ENCODE results near the gene EXT2. TPM values are rescaled to one million over a fixed set of nuclear protein-coding genes. Genes with fewer than 3 reads are reported as not detected.

Gene EXT2
- total RNA-seq, 4 donors from 2014 or later, result 20.4 to 24.8 (median 23.1) TPM

DNA sequence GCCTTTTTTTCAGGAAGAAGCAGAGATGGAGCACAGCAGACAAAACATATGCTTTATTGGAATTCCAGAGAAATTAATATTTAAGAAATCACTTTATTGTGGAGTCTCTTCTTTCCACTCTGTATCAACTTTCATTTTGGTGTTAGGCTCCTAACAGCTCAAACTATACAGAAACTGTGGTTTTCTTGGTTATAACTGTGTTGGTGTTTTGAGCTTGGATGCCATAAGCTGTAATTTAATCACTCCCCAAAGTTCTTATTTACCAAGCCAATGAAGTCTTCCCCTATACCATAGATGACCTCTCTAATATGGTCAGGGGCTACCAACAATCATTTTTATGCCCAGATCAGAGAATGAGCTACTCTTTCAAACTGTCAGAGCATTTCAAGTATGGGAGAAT, 90.0 kb downstream of the EXT2 start:
- H3K27me3 ChIP-seq, result no peaks in the 10 kb centered on the region
- no peak overlapping the region for H3K27ac ChIP-seq
- peaks cover 0 to 22% of the 10 kb centered on the region in 2 donors for H3K36me3 ChIP-seq
- no peak for DNase-seq
- no peaks in the 10 kb centered on the region for H3K4me1 ChIP-seq
- no peak for ATAC-seq
- no peak overlapping the region for H3K4me3 ChIP-seq
- intact Hi-C loops (cut with DNase I; ENCODE audit: low total_unique reads) (no loop called here), in situ Hi-C loops (cut with MboI; ENCODE audit: low sequenced_read_pairs in 4 of 4) (no loop called here)
- H3K9me3 ChIP-seq, result peaks cover 0 to 11% (median 11%) of the 10 kb centered on the region in 3 donors
- no peak for TF ChIP-seq POLR2A (IDR thresholded peaks at IDR 0.05)
- TF ChIP-seq, protein P1, sequence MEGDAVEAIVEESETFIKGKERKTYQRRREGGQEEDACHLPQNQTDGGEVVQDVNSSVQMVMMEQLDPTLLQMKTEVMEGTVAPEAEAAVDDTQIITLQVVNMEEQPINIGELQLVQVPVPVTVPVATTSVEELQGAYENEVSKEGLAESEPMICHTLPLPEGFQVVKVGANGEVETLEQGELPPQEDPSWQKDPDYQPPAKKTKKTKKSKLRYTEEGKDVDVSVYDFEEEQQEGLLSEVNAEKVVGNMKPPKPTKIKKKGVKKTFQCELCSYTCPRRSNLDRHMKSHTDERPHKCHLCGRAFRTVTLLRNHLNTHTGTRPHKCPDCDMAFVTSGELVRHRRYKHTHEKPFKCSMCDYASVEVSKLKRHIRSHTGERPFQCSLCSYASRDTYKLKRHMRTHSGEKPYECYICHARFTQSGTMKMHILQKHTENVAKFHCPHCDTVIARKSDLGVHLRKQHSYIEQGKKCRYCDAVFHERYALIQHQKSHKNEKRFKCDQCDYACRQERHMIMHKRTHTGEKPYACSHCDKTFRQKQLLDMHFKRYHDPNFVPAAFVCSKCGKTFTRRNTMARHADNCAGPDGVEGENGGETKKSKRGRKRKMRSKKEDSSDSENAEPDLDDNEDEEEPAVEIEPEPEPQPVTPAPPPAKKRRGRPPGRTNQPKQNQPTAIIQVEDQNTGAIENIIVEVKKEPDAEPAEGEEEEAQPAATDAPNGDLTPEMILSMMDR (IDR thresholded peaks at IDR 0.05 in 4 of 5, conservative IDR thresholded peaks at IDR 0.05 in 1 of 5), result no peak

DNA sequence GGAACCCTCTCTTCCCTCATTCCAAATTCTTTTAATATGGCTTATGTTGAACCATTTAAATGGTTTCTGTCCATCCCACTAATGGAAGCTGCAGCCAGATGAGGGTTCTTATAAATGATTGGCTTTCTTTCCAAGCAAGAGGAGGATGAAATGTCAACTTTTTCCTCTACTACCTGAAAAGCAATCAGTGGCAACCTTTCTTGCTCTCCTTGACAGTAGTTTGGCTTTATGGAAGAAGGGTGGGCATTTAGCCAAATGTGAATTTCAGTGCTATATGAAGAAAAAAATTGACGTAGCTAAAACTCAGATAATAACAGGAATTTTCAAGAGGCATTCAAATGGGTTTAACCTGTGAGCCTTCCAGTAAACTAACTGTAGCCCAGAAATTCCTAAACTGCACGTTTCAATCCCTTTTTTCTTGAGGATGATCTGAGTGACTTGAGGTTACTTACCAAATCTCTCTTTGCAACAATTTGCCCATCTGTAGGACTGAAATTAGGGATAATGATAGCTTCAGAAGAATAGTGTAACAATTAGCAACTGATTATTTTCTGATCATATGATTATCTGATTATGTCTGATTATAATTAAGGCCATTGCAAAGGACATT, 90.9 kb downstream of the EXT2 start:
- ATAC-seq, result no peak
- H3K9me3 ChIP-seq, result peaks cover 0 to 11% (median 11%) of the 10 kb centered on the region in 3 donors
- no peak for DNase-seq
- in situ Hi-C loops (cut with MboI; ENCODE audit: low sequenced_read_pairs in 4 of 4) (no loop called here), intact Hi-C loops (cut with DNase I; ENCODE audit: low total_unique reads) (no loop called here)
- TF ChIP-seq POLR2A (IDR thresholded peaks at IDR 0.05), result no peak
- TF ChIP-seq, protein P1 (IDR thresholded peaks at IDR 0.05 in 4 of 5, conservative IDR thresholded peaks at IDR 0.05 in 1 of 5), result no peak
- H3K36me3 ChIP-seq, result peaks cover 0 to 22% of the 10 kb centered on the region in 2 donors
- no peak overlapping the region for H3K27ac ChIP-seq
- H3K4me3 ChIP-seq, result no peak overlapping the region
- no peaks in the 10 kb centered on the region for H3K4me1 ChIP-seq
- no peaks in the 10 kb centered on the region for H3K27me3 ChIP-seq

DNA sequence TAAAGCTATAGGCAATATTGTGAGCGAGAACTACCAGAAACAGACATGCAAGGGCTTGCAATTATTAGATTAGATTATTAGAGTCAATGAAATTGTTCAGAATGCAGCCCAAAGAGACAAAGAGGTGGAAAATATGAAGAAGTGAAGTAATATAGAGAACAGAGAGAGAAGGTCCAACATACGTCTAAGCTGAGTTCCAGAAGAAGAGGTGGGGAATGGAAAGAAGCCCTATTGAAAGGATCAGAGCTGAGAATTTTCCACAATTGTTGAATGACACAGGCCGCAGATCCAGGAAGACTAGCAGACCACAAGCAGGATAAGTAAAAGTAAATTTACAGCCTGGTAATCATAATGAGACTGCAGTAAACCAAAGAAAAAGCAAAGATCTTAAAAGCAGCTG, 93.2 kb downstream of the EXT2 start:
- no peak for ATAC-seq
- TF ChIP-seq, protein P1 (IDR thresholded peaks at IDR 0.05 in 4 of 5, conservative IDR thresholded peaks at IDR 0.05 in 1 of 5), result no peak
- TF ChIP-seq POLR2A (IDR thresholded peaks at IDR 0.05), result no peak
- intact Hi-C loops (cut with DNase I; ENCODE audit: low total_unique reads) (no loop called here), in situ Hi-C loops (cut with MboI; ENCODE audit: low sequenced_read_pairs in 4 of 4) (no loop called here)
- no peak for DNase-seq
- Histone ChIP-seq H3K36me3 (peaks cover 0 to 22% of the 10 kb centered on the region in 2 donors), H3K9me3 (peaks cover 0 to 11% (median 11%) of the 10 kb centered on the region in 3 donors), H3K27me3 (no peaks in the 10 kb centered on the region), H3K4me1 (peaks cover 3 to 5% of the 10 kb centered on the region in 2 donors), H3K4me3 (no peak overlapping the region), H3K27ac (no peak overlapping the region)

DNA sequence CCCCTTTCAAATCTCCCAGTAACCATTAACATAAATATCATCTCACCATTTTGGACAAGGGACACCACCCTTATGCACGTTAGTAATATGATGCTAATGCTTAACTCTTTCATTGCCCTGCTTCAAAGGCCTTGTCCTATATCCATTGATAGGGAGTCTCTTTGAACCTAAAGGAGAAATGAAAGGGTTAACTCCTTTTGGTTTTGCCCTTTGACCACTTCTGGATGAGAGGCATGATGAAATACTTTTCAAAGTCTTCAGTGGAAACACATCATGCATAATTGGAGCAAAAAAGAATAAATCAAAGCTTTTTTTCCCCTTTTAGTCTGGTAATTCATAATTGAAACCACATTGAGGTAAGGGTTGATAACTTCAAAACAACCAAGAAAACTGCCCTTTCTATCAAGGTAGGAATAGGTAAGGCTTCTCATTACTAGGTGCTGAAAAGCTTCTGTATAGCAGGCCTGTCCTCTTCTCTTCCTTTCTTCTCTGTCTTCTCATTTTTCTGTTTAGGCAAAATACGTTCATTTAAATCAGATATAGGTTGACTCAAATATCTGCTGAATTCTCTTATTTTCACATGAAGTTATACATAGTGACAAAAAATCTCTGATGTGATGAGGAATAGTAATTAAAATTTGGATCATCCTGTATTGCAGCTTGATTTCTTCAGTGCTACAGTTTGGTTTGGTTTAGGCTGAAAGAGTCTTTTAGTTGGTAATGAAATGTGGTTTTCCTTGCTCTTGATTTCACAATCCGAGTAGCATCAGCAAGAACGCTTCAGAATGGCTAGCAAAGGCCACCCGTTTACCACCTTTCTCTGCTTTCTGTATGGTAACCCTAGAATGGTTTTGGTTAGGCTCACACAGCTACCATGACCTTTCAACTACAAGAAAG, 94.8 kb downstream of the EXT2 start:
- intact Hi-C loops (cut with DNase I; ENCODE audit: low total_unique reads) (no loop called here), in situ Hi-C loops (cut with MboI; ENCODE audit: low sequenced_read_pairs in 4 of 4) (no loop called here)
- Histone ChIP-seq H3K4me1 (peaks cover 9 to 15% of the 10 kb centered on the region in 2 donors), H3K4me3 (no peak overlapping the region), H3K27me3 (no peaks in the 10 kb centered on the region), H3K9me3 (peaks cover 0 to 11% (median 11%) of the 10 kb centered on the region in 3 donors), H3K36me3 (peaks cover 0 to 22% of the 10 kb centered on the region in 2 donors), H3K27ac (no peak overlapping the region)
- ATAC-seq (no peak), DNase-seq (no peak)
- TF ChIP-seq POLR2A (IDR thresholded peaks at IDR 0.05), result no peak
- TF ChIP-seq, protein P1 (IDR thresholded peaks at IDR 0.05 in 4 of 5, conservative IDR thresholded peaks at IDR 0.05 in 1 of 5), result no peak
